Neural progenitor cell (in vitro differentiated cells): ENCODE results near the gene TIGD4.

Experiments
- EZH2 ChIP-seq: fragments of 200-600 bp; sonication (generic); IDR thresholded peaks from 2 replicates; pipeline ENCODE4 v1.6.1; 2017; ENCODE audit warnings: antibody characterized with exemption, mild to moderate bottlenecking, moderate library complexity
- EZH2phosphoT487 ChIP-seq: fragments of 200-600 bp; sonication (generic); IDR thresholded peaks from 2 replicates; pipeline ENCODE4 v1.6.1; 2017; ENCODE audit warnings: antibody characterized with exemption
- TF ChIP-seq, protein P1 (sequence below): fragments of 200-600 bp; sonication (generic); IDR thresholded peaks from 2 replicates; pipeline ENCODE4 v1.5.1; 2017; ENCODE audit warnings: antibody characterized with exemption, mild to moderate bottlenecking

DNA sequence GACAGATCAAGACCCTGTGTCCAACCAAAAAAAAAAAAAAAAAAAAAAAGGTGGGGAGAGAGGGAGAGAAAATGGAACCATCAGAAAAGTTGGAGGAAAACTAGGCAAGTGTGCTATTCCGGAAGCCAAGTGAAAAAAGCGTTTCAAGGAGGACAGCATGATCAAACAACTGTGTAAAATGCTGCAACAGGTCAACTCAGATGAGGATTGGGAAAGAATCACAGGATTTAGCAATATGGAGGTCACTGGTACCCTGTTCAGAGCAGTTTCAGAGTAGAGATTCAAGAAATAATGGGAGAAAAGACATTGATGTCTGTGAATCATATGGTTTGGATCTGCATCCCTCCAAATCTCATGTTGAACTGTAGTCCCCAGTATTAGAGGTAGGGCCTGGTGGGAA, 47.5 kb downstream of the TIGD4 start:
- TF ChIP-seq, protein P1, sequence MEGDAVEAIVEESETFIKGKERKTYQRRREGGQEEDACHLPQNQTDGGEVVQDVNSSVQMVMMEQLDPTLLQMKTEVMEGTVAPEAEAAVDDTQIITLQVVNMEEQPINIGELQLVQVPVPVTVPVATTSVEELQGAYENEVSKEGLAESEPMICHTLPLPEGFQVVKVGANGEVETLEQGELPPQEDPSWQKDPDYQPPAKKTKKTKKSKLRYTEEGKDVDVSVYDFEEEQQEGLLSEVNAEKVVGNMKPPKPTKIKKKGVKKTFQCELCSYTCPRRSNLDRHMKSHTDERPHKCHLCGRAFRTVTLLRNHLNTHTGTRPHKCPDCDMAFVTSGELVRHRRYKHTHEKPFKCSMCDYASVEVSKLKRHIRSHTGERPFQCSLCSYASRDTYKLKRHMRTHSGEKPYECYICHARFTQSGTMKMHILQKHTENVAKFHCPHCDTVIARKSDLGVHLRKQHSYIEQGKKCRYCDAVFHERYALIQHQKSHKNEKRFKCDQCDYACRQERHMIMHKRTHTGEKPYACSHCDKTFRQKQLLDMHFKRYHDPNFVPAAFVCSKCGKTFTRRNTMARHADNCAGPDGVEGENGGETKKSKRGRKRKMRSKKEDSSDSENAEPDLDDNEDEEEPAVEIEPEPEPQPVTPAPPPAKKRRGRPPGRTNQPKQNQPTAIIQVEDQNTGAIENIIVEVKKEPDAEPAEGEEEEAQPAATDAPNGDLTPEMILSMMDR: no peak
- no peak for TF ChIP-seq EZH2
- no peak for TF ChIP-seq EZH2phosphoT487
